Uterine smooth muscle cell (primary cell): ENCODE data around the gene NOG. TPM values are rescaled to one million over a fixed set of nuclear protein-coding genes. Genes with fewer than 3 reads are reported as not detected.

Experiments
- total RNA-seq: library from RNA; depleted of rRNA; stranded (reverse); fragments of >200 nt; gene quantifications from 2 replicates; pipeline ENCODE4 v1.2.3, GENCODE V29; 2014

NOG gene
- 0.75 and 2.7 TPM in 2 replicates for total RNA-seq

GRCh38 chr17:56593646-56594319, at the start of gene NOG:
Gene NOG, plus strand, starts transcription at chr17:56593699. Its CDS starts 525 bp downstream, at chr17:56594224.

Other genes starting within 250 kb of the NOG start
- gene C17orf67, start 240.2 kb downstream of the NOG start, total RNA-seq = 0.87 and 1.1 TPM in 2 replicates
- gene DGKE, start 240.5 kb downstream of the NOG start, total RNA-seq = 9.5 and 9.6 TPM in 2 replicates